Calu3 (cell line): ENCODE data around the gene CTSC. TPM values are rescaled to one million over a fixed set of nuclear protein-coding genes. Genes with fewer than 3 reads are reported as not detected.

Experiments
- BruUV-seq: library from RNA; stranded (reverse); fragments of 400-500 nt; replicated peaks from 2 replicates; lab custom pipeline; 2021; lab: Mats Ljungman, UMichigan
- CTCF ChIA-PET: fragments of 300-600 bp; sonication (Branson Sonifier 250); formaldehyde crosslinking; loops from one replicate; lab custom pipeline; 2022; ENCODE audit warnings: antibody characterized with exemption; lab: Charles Lee
- DNase-seq: peaks from one replicate; pipeline ENCODE4 v3.0.0; 2022
- H3K27ac Mint-ChIP-seq: one replicate; pipeline ENCODE4 v1.8.0; 2022; ENCODE audit warnings: mixed read lengths; ENCODE audit not compliant: unreplicated experiment
- H3K27me3 Mint-ChIP-seq: one replicate; pipeline ENCODE4 v1.8.0; 2022; ENCODE audit warnings: mixed read lengths; ENCODE audit not compliant: unreplicated experiment
- H3K36me3 Mint-ChIP-seq: one replicate; pipeline ENCODE4 v1.8.0; 2022; ENCODE audit warnings: mild to moderate bottlenecking, moderate library complexity, mixed read lengths; ENCODE audit not compliant: insufficient read depth, unreplicated experiment
- H3K4me1 Mint-ChIP-seq: one replicate; pipeline ENCODE4 v1.8.0; 2022; ENCODE audit warnings: mild to moderate bottlenecking, low read depth, mixed read lengths; ENCODE audit not compliant: unreplicated experiment
- H3K4me3 Mint-ChIP-seq: one replicate; pipeline ENCODE4 v1.8.0; 2022; ENCODE audit warnings: mild to moderate bottlenecking, low read depth, moderate library complexity, mixed read lengths; ENCODE audit not compliant: unreplicated experiment
- H3K9me3 Mint-ChIP-seq: one replicate; pipeline ENCODE4 v1.8.0; 2022; ENCODE audit warnings: low read depth, mixed read lengths; ENCODE audit not compliant: unreplicated experiment
- intact Hi-C: fragments of 100-400 bp; cut with micrococcal nuclease; formaldehyde crosslinking; loops from one replicate; pipeline ENCODE4 v1.10.0; 2022; ENCODE audit not compliant: unreplicated experiment
- total RNA-seq: library from RNA; stranded (reverse); gene quantifications from 2 replicates; pipeline ENCODE4 v1.2.3, GENCODE V29; 2022
- TF ChIP-seq, protein P1 (sequence below): fragments of 200-600 bp; IDR thresholded peaks from one replicate; pipeline ENCODE4 v1.8.0; 2022; ENCODE audit warnings: antibody characterized with exemption; ENCODE audit not compliant: unreplicated experiment

The CTSC gene
- total RNA-seq, 1 experiment from 2014 or later = 413 TPM

DNA sequence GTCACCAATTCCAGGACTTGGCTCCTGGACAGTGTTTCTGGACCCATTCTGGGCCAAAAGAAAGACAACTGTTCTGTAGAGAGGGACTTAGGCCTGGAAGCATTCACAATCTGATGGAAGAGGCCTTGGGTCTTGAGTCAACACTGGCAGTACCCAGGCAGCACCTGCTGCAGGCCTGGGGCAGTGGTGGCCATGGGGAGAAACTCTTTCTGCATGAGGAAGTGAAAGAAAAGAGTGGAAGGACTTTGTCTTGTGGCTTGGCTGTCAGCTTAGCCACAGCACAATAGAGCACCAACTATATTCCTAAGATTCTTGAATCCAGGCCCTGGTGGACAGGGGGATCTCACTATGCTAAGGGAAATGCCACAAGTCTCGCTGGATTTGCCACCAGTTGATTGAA lies 70.6 kb downstream of the CTSC start:
- TF ChIP-seq, protein P1, sequence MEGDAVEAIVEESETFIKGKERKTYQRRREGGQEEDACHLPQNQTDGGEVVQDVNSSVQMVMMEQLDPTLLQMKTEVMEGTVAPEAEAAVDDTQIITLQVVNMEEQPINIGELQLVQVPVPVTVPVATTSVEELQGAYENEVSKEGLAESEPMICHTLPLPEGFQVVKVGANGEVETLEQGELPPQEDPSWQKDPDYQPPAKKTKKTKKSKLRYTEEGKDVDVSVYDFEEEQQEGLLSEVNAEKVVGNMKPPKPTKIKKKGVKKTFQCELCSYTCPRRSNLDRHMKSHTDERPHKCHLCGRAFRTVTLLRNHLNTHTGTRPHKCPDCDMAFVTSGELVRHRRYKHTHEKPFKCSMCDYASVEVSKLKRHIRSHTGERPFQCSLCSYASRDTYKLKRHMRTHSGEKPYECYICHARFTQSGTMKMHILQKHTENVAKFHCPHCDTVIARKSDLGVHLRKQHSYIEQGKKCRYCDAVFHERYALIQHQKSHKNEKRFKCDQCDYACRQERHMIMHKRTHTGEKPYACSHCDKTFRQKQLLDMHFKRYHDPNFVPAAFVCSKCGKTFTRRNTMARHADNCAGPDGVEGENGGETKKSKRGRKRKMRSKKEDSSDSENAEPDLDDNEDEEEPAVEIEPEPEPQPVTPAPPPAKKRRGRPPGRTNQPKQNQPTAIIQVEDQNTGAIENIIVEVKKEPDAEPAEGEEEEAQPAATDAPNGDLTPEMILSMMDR = no peak
- intact Hi-C loops = no loop called here
- Mint-ChIP-seq H3K4me3 (no peak overlapping the region), H3K27me3 (no peaks in the 10 kb centered on the region), H3K9me3 (no peaks in the 10 kb centered on the region), H3K4me1 (no peaks in the 10 kb centered on the region), H3K27ac (no peak overlapping the region), H3K36me3 (no peaks in the 10 kb centered on the region)
- BruUV-seq = no TSS peak
- DNase-seq = no peak
- CTCF ChIA-PET = no interaction called here

DNA sequence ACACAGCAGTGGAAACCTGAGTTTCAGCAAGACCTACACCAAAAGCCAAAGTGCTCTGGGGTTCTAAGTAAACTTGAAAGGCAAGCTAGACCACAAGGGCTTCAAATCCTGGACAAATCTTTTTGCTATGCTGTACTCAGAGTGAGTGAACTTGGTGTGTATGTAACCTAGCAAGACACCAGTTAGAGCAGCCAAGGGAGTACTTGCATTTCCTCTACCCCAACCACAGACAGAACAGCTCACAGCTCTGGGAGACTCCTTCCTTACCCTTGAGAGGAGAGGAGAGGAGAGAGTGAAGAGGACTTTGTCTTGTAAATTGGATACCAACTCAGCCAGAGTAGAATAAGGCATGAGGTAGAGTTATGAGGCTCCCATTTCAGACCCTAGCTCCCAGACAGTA lies 71.4 kb downstream of the CTSC start:
- Mint-ChIP-seq H3K27ac (no peak overlapping the region), H3K9me3 (no peaks in the 10 kb centered on the region), H3K4me3 (no peak overlapping the region), H3K27me3 (no peaks in the 10 kb centered on the region), H3K36me3 (no peaks in the 10 kb centered on the region), H3K4me1 (no peaks in the 10 kb centered on the region)
- no peak for DNase-seq
- TF ChIP-seq, protein P1 = no peak
- CTCF ChIA-PET = no interaction called here
- no TSS peak for BruUV-seq
- intact Hi-C loops = no loop called here

DNA sequence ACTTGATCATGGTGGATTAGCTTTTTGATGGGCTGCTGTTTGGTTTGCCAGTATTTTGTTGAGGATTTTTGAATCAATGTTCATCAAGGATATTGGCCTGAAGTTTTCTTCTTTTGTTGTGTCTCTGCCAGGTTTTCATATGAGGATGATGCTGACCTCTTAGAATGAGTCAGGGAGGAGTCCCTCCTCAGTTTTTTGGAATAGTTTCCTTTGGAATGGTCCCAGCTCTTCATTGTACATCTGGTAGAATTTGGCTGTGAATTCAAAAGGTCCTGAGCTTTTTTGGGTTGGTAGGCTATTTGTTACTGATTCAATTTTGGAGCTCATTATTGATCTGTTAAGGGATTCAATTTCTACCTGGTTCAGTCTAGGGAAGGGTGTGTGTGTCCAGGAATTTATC lies 78.1 kb downstream of the CTSC start:
- H3K27me3 Mint-ChIP-seq = no peaks in the 10 kb centered on the region
- peaks cover 19% of the 10 kb centered on the region for H3K9me3 Mint-ChIP-seq
- TF ChIP-seq, protein P1 = no peak
- H3K4me1 Mint-ChIP-seq = no peaks in the 10 kb centered on the region
- H3K27ac Mint-ChIP-seq = no peak overlapping the region
- intact Hi-C loops = no loop called here
- BruUV-seq = no TSS peak
- no peak for DNase-seq
- H3K4me3 Mint-ChIP-seq = no peak overlapping the region
- H3K36me3 Mint-ChIP-seq = no peaks in the 10 kb centered on the region
- CTCF ChIA-PET = no interaction called here

DNA sequence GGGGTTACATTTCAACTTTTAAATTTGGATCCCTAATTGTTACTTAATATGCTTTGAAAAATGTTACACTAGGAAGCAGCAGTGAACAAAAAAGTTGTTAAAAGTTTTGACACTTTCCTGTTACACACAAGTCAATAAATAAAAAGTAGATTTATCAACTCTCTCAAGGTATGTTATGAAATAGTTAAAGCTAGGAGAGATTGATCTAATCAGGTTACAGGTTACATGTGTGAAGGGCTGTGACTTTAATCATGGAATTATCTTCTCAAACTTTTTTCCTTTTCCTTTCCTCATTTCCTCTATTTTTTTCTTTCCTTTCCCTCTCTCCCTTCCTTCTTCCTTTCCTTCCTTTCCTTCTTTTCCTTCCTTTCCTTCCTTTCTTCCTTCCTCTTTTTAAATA lies 85.3 kb downstream of the CTSC start:
- Mint-ChIP-seq H3K27ac (no peak overlapping the region), H3K27me3 (no peaks in the 10 kb centered on the region), H3K36me3 (no peaks in the 10 kb centered on the region), H3K9me3 (peaks cover 6% of the 10 kb centered on the region), H3K4me3 (no peak overlapping the region), H3K4me1 (no peaks in the 10 kb centered on the region)
- no peak for DNase-seq
- TF ChIP-seq, protein P1 = no peak
- intact Hi-C loops = no loop called here
- BruUV-seq = no TSS peak
- CTCF ChIA-PET = no interaction called here
